SK-N-SH (cell line): ENCODE results near the gene STK26. TPM values are rescaled to one million over a fixed set of nuclear protein-coding genes. Genes with fewer than 3 reads are reported as not detected.

Source experiments
- CTCF ChIA-PET: fragments of 300-600, 350-600 bp; formaldehyde crosslinking; extraction: SDS; loops from one replicate; lab custom pipeline; 2021; lab: Yijun Ruan, JAX
- POLR2A ChIA-PET: fragments of 350-600 bp; sonication (Branson Sonifier 250); formaldehyde crosslinking; extraction: SDS; loops from one replicate; lab custom pipeline; 2020; ENCODE audit warnings: antibody characterized with exemption, inconsistent platforms; lab: Yijun Ruan, JAX
- DNase-seq: peaks from one replicate; pipeline ENCODE4 v3.0.0; 2012
- H2AFZ ChIP-seq: fragments of 200-600 bp; sonication (generic); 2 replicates; pipeline ENCODE4 v1.8.1; 2016; ENCODE audit warnings: antibody characterized with exemption, mild to moderate bottlenecking, low read depth
- H3F3A ChIP-seq: fragments of 200-600 bp; sonication (generic); replicated peaks from 2 replicates; pipeline ENCODE3; 2016; ENCODE audit warnings: antibody characterized with exemption, mild to moderate bottlenecking; ENCODE audit not compliant: insufficient read depth
- H3K27ac ChIP-seq, 2 experiments: fragments of 200-500 bp in 1 of 2; fragments of 200-600 bp in 1 of 2; sonication (Bioruptor generic) in 1 of 2; sonication (generic), shearing (Covaris generic) in 1 of 2; 2 replicates each; pipeline versions ENCODE4 v1.5.1 to v1.6.1; 2014 to 2016; ENCODE audit warnings: low read depth in 2 of 2, inconsistent platforms in 1 of 2, low read length in 1 of 2, mild to moderate bottlenecking in 1 of 2, mixed read lengths in 1 of 2
- H3K27me3 ChIP-seq: fragments of 200-600 bp; sonication (generic), shearing (Covaris generic); 2 replicates; pipeline ENCODE4 v1.6.1; 2016; ENCODE audit warnings: mixed run types; ENCODE audit not compliant: insufficient read depth
- H3K36me3 ChIP-seq, 2 experiments: fragments of 200-500 bp in 1 of 2; fragments of 200-600 bp in 1 of 2; sonication (Bioruptor generic) in 1 of 2; sonication (generic) in 1 of 2; replicated peaks in 1 of 2; 2 replicates each; pipeline versions ENCODE3 to v1.5.1; 2014 to 2016; ENCODE audit warnings: low read length in 1 of 2, mild to moderate bottlenecking in 1 of 2; ENCODE audit not compliant: insufficient read depth in 2 of 2, control insufficient read depth in 1 of 2
- H3K4me1 ChIP-seq, 2 experiments: fragments of 200-500 bp in 1 of 2; fragments of 200-600 bp in 1 of 2; sonication (Bioruptor generic) in 1 of 2; sonication (generic), shearing (Covaris generic) in 1 of 2; 2 replicates each; pipeline versions ENCODE4 v1.5.1 to v1.6.1; 2014 to 2016; ENCODE audit warnings: low read depth in 1 of 2, low read length in 1 of 2, mixed run types in 1 of 2; ENCODE audit not compliant: insufficient read depth in 2 of 2, control insufficient read depth in 1 of 2
- H3K4me2 ChIP-seq: fragments of 200-600 bp; sonication (generic), shearing (Covaris generic); 2 replicates; pipeline ENCODE4 v1.6.1; 2017; ENCODE audit warnings: mixed run types
- H3K4me3 ChIP-seq, 2 experiments: fragments of 200-500 bp in 1 of 2; fragments of 200-600 bp in 1 of 2; sonication (Bioruptor generic) in 1 of 2; sonication (generic), shearing (Covaris generic) in 1 of 2; 2 replicates each; pipeline versions ENCODE4 v1.5.1 to v1.8.1; 2014 to 2016; ENCODE audit warnings: low read depth in 2 of 2, inconsistent platforms in 1 of 2, low read length in 1 of 2, mild to moderate bottlenecking in 1 of 2, mixed read lengths in 1 of 2, moderate library complexity in 1 of 2
- H3K79me2 ChIP-seq: fragments of 200-600 bp; sonication (generic); 2 replicates; pipeline ENCODE4 v1.8.1; 2017; ENCODE audit warnings: mild to moderate bottlenecking; ENCODE audit not compliant: insufficient read depth
- H3K9ac ChIP-seq: fragments of 200-600 bp; sonication (generic); 2 replicates; pipeline ENCODE4 v1.6.1; 2017; ENCODE audit warnings: mixed run types
- H3K9me2 ChIP-seq: fragments of 200-600 bp; sonication (generic); 2 replicates; pipeline ENCODE4 v1.6.1; 2017; ENCODE audit warnings: mixed run types
- H3K9me3 ChIP-seq: fragments of 200-600 bp; sonication (generic); 2 replicates; pipeline ENCODE4 v1.6.1; 2017; ENCODE audit warnings: mixed run types, mild to moderate bottlenecking, moderate library complexity
- H4K20me1 ChIP-seq: fragments of 200-600 bp; sonication (generic); 2 replicates; pipeline ENCODE4 v1.6.1; 2017; ENCODE audit warnings: mild to moderate bottlenecking, mixed run types; ENCODE audit not compliant: insufficient read depth
- CHD2 ChIP-seq: fragments of 150-350 bp; IDR thresholded peaks from 2 replicates; pipeline ENCODE4 v1.6.1; 2018; ENCODE audit warnings: low read length; ENCODE audit not compliant: partially characterized antibody
- ELF1 ChIP-seq: IDR thresholded peaks from 2 replicates; pipeline ENCODE4 v1.4.0; 2012
- EP300 ChIP-seq, 2 experiments: IDR thresholded peaks; 2 replicates each; pipeline versions ENCODE4 v1.4.0 to v1.6.1; 2012; ENCODE audit warnings: borderline replicate concordance in 1 of 2, low read depth in 1 of 2, low read length in 1 of 2
- FOSL2 ChIP-seq: IDR thresholded peaks from 2 replicates; pipeline ENCODE4 v1.4.0; 2012; ENCODE audit warnings: low read depth, mild to moderate bottlenecking, moderate library complexity, borderline replicate concordance
- GABPA ChIP-seq: IDR thresholded peaks from 2 replicates; pipeline ENCODE4 v1.4.0; 2012; ENCODE audit warnings: low read depth, mild to moderate bottlenecking
- IRF3 ChIP-seq: fragments of 150-350 bp; IDR thresholded peaks from 2 replicates; pipeline ENCODE4 v1.6.1; 2016; ENCODE audit warnings: mild to moderate bottlenecking, low read depth, low read length
- MAX ChIP-seq: IDR thresholded peaks from 2 replicates; pipeline ENCODE4 v1.4.0; 2012; ENCODE audit warnings: low read depth
- NFIC ChIP-seq: IDR thresholded peaks from 2 replicates; pipeline ENCODE4 v1.4.0; 2012; ENCODE audit warnings: borderline replicate concordance
- NRF1 ChIP-seq: IDR thresholded peaks from 2 replicates; pipeline ENCODE4 v1.6.1; 2012; ENCODE audit warnings: low read depth, mild to moderate bottlenecking, low read length
- POLR2AphosphoS5 ChIP-seq: IDR thresholded peaks from 2 replicates; pipeline ENCODE4 v1.6.1; 2012; ENCODE audit warnings: low read depth, low read length
- RAD21 ChIP-seq: IDR thresholded peaks from 2 replicates; pipeline ENCODE4 v1.6.1; 2012; ENCODE audit warnings: mild to moderate bottlenecking, low read length
- REST ChIP-seq: IDR thresholded peaks from 2 replicates; pipeline ENCODE4 v1.6.1; 2012; ENCODE audit warnings: mild to moderate bottlenecking, low read depth, low read length, moderate library complexity
- RFX5 ChIP-seq: IDR thresholded peaks from 2 replicates; pipeline ENCODE4 v1.6.1; 2012; ENCODE audit warnings: mild to moderate bottlenecking, improper control_type of control experiment, low read length
- SIN3A ChIP-seq: IDR thresholded peaks from 2 replicates; pipeline ENCODE4 v1.6.1; 2012; ENCODE audit warnings: low read depth, mild to moderate bottlenecking, low read length, moderate library complexity, borderline replicate concordance
- SMC3 ChIP-seq: IDR thresholded peaks from 2 replicates; pipeline ENCODE4 v1.6.1; 2012; ENCODE audit warnings: low read depth, low read length, improper control_type of control experiment
- TAF1 ChIP-seq: IDR thresholded peaks from 2 replicates; pipeline ENCODE4 v1.6.1; 2012; ENCODE audit warnings: low read depth, mild to moderate bottlenecking, low read length, moderate library complexity, borderline replicate concordance
- TEAD4 ChIP-seq: IDR thresholded peaks from 2 replicates; pipeline ENCODE4 v1.4.0; 2012; ENCODE audit warnings: mild to moderate bottlenecking, borderline replicate concordance; ENCODE audit not compliant: insufficient read depth
- ZBTB33 ChIP-seq: IDR thresholded peaks from 2 replicates; pipeline ENCODE4 v1.4.0; 2012; ENCODE audit warnings: low read depth, borderline replicate concordance
- WGBS: methylation state at CpG from one replicate; pipeline ENCODE4 v1.1.6; 2017; ENCODE audit warnings: low lambda C conversion rate; 5-methylcytosine and 5-hydroxymethylcytosine counted together
- polyA plus RNA-seq, 3 experiments: library from polyadenylated mRNA; depleted of rRNA; stranded (reverse); fragments of >200 nt; gene quantifications; 2 replicates each; pipeline ENCODE4 v1.2.3, GENCODE V29; 2012

STK26 gene
- polyA plus RNA-seq, 1 of the 3 experiments (the other 2 are of a cell fraction) = 3.5 TPM

GRCh38 chrX:131985526-131986049 lies 37.5 kb upstream of the STK26 start:
- no peaks in the 10 kb centered on the region for H3K9me3 ChIP-seq
- CTCF ChIA-PET = interaction anchor here (0.8 kb wide), 1 partner anchor 10 kb away, joined by 4 read pairs; no protein-coding TSS in a partner anchor
- H3K36me3 ChIP-seq = no peaks in the 10 kb centered on the region
- no peak overlapping the region for H3K9ac ChIP-seq
- no peaks in the 10 kb centered on the region for H3K79me2 ChIP-seq
- 15% methylated on average over 4 of the region's 4 CpGs for WGBS
- H3K4me2 ChIP-seq = no peak overlapping the region
- no peaks in the 10 kb centered on the region for H3F3A ChIP-seq
- no peak overlapping the region for H3K4me3 ChIP-seq
- H3K9me2 ChIP-seq = no peaks in the 10 kb centered on the region
- H4K20me1 ChIP-seq = no peaks in the 10 kb centered on the region
- no peak overlapping the region for H3K27ac ChIP-seq
- no peaks in the 10 kb centered on the region for H3K4me1 ChIP-seq
- no peak for DNase-seq
- TF ChIP-seq TAF1 = no peak
- no peak for TF ChIP-seq ELF1
- no peak for TF ChIP-seq FOSL2
- TF ChIP-seq MAX = no peak
- TF ChIP-seq ZBTB33 = no peak
- TF ChIP-seq RFX5 = no peak
- TF ChIP-seq EP300 (IDR thresholded peaks at IDR 0.05; ENCODE audit: borderline replicate concordance in 1 of 2, low read depth in 1 of 2, low read length in 1 of 2) = no peak
- no peak for TF ChIP-seq IRF3
- TF ChIP-seq NFIC = no peak
- TF ChIP-seq TEAD4 = no peak
- TF ChIP-seq CHD2 = no peak
- no peak for TF ChIP-seq RAD21
- no peak for TF ChIP-seq POLR2AphosphoS5
- no peak for TF ChIP-seq REST
- no peak for TF ChIP-seq GABPA
- TF ChIP-seq SIN3A = no peak
- TF ChIP-seq NRF1 = no peak
- no peak for TF ChIP-seq SMC3
- no peak overlapping the region for H2AFZ ChIP-seq
- H3K27me3 ChIP-seq = peaks cover 7% of the 10 kb centered on the region; the same call in 1 of the 2 replicates
- POLR2A ChIA-PET = no interaction called here
